Upper lobe of right lung (tissue), 1 donor: ENCODE measurements around the gene SSU72. TPM values are rescaled to one million over a fixed set of nuclear protein-coding genes. Genes with fewer than 3 reads are reported as not detected.

ENCODE experiments used
- ATAC-seq: fragments of 200-7000 bp; cut with Tn5 transposase; one replicate; pipeline ENCODE4 v1.9.1; 2020; ENCODE audit warnings: mild to moderate bottlenecking, moderate library complexity
- DNase-seq: peaks from one replicate; pipeline ENCODE4 v3.0.0-alpha.2; 2020
- H3K27ac ChIP-seq: fragments of 200-600 bp; one replicate; pipeline ENCODE4 v1.8.0; 2022
- H3K27me3 ChIP-seq: fragments of 200-600 bp; one replicate; pipeline ENCODE4 v1.8.0; 2022; ENCODE audit warnings: mild to moderate bottlenecking
- H3K36me3 ChIP-seq: fragments of 200-600 bp; one replicate; pipeline ENCODE4 v1.8.0; 2022
- H3K4me1 ChIP-seq: fragments of 200-600 bp; one replicate; pipeline ENCODE4 v1.8.0; 2022
- H3K4me3 ChIP-seq: fragments of 200-600 bp; one replicate; pipeline ENCODE4 v1.8.0; 2022; ENCODE audit warnings: mild to moderate bottlenecking
- H3K9me3 ChIP-seq: fragments of 200-600 bp; one replicate; pipeline ENCODE4 v1.8.0; 2022
- intact Hi-C: fragments of 100-400 bp; cut with DNase I; formaldehyde crosslinking; loops from one replicate; pipeline ENCODE4 v1.11.0; 2022
- total RNA-seq: library from RNA; stranded (reverse); fragmentation: NEBNext Ultra II Directional; extraction: Animal tissue kit (Norgen Biotek cat#: 25700); gene quantifications from one replicate; pipeline ENCODE4 v1.2.1, GENCODE V29; 2021
- TF ChIP-seq, protein P1 (sequence below): fragments of 200-600 bp; IDR thresholded peaks from one replicate; pipeline ENCODE4 v1.8.0; 2022; ENCODE audit warnings: antibody characterized with exemption
- donor health status: DM: no; HTN: yes; CAD: no; lungs with severe emphysema.

Gene SSU72
- total RNA-seq, 1 donor from 2014 or later = 125 TPM

DNA sequence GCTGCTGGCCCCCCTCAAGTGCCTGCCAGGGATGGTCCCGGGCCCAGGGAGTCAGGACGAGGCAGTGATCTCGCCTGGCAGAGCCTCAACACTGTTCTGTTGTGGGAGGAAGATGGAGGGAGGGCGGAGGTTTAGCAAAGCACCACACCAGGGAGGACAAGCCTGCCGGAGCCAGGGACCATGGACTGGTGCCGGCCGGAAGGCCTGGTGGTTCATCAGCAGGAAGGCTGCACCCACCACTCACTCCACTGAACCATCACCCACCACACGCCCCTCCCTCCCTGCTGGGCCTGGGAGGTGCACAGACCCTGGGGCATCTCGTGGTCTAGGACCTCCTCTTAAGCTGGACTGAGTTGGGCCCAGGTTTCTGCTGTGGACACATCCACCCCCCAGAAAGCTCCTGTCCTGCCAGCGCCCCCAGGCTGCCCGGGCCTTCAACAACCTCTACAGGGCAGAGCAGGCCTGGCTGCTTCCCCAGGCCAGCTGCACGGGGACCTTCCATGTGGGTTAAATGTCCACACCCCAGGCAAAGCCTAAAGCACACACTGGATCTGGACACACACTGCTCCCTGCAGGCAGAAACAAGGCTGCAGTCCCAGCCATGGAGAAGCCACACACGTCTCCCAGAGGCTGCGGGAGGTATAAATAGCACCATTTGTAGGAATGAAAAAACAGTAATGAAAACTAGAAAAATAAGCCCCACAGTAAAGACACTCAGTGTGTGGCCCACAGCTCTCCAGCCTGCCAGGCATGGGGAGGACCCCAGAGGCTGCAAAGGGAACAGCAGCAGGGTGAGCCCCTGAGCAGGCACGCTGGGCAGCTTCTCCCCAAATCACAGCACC is 23.9 kb downstream of the SSU72 start:
- no peak overlapping the region for H3K4me3 ChIP-seq
- intact Hi-C loops = no loop called here
- TF ChIP-seq, protein P1, sequence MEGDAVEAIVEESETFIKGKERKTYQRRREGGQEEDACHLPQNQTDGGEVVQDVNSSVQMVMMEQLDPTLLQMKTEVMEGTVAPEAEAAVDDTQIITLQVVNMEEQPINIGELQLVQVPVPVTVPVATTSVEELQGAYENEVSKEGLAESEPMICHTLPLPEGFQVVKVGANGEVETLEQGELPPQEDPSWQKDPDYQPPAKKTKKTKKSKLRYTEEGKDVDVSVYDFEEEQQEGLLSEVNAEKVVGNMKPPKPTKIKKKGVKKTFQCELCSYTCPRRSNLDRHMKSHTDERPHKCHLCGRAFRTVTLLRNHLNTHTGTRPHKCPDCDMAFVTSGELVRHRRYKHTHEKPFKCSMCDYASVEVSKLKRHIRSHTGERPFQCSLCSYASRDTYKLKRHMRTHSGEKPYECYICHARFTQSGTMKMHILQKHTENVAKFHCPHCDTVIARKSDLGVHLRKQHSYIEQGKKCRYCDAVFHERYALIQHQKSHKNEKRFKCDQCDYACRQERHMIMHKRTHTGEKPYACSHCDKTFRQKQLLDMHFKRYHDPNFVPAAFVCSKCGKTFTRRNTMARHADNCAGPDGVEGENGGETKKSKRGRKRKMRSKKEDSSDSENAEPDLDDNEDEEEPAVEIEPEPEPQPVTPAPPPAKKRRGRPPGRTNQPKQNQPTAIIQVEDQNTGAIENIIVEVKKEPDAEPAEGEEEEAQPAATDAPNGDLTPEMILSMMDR = peak; percentile 21
- ATAC-seq = no peak
- H3K36me3 ChIP-seq = peaks cover 3% of the 10 kb centered on the region
- H3K4me1 ChIP-seq = no peaks in the 10 kb centered on the region
- H3K27ac ChIP-seq = no peak overlapping the region
- no peaks in the 10 kb centered on the region for H3K27me3 ChIP-seq
- no peaks in the 10 kb centered on the region for H3K9me3 ChIP-seq
- no peak for DNase-seq

DNA sequence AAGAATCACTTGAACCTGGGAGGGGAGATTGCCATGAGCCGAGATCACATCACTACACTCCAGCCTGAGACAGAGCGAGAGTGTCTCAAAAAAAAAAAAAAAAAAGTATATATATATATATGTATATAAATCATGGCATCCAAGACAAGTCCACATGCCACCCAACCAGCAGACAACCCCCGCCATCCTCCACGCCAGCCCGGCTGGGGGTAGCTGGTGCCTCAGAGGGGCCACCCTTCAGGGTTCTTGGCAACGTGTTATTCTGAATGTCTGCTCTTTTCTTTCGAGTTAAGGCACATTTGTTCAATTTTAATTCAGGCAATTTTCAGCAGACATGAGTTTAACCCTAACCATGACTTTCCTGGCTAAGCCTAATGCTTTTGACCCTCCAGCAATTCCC is 24.6 kb downstream of the SSU72 start:
- no peaks in the 10 kb centered on the region for H3K4me1 ChIP-seq
- intact Hi-C loops = no loop called here
- ATAC-seq = no peak
- no peak overlapping the region for H3K4me3 ChIP-seq
- TF ChIP-seq, protein P1 = no peak
- H3K27ac ChIP-seq = no peak overlapping the region
- no peaks in the 10 kb centered on the region for H3K27me3 ChIP-seq
- DNase-seq = no peak
- no peaks in the 10 kb centered on the region for H3K9me3 ChIP-seq
- peaks cover 6% of the 10 kb centered on the region for H3K36me3 ChIP-seq

DNA sequence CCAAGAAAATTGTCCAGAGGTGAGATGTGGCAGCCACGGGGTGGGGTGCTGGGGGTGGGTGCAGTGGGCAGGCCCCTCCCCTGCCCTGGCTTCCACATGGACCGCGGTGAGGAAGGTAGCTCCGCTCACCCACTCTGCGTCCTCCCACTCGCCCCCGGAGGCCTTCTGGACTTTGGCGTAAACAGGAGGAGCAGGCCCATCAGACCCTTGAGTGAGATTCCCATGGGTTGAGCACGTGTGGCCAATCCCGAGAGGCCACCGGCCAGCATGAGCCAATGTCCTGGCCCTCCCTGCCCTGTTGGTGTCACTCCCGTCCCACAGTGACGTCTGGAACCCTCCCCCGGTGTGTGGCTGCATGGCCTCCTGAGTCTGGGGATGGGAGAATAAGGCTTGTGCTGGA is 26.1 kb downstream of the SSU72 start:
- Histone ChIP-seq H3K4me1 (no peaks in the 10 kb centered on the region), H3K4me3 (no peak overlapping the region), H3K9me3 (no peaks in the 10 kb centered on the region), H3K27ac (no peak overlapping the region), H3K27me3 (no peaks in the 10 kb centered on the region), H3K36me3 (peaks cover 6% of the 10 kb centered on the region)
- DNase-seq (no peak), ATAC-seq (peak; percentile 4)
- TF ChIP-seq, protein P1 = no peak
- intact Hi-C loops = no loop called here

DNA sequence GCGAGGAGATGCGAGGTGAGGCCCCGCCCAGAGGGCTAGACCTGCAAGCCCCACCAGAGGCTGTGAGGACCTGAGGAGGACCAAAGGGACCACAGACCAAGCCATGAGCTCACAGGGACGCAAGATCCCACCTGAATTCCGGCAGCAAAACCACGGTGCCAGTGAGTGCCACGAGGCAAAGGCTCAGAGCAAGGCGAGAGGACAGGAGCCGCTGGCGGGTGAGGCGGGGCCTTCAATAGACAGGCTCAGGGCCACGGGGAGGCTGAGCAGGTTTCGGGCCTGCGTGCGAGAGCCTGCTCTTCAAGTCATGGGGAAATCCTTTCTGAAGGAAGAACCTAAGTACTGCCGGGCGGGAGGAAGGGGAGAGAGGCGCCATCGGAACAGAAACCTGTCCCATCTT is 27.2 kb downstream of the SSU72 start:
- Histone ChIP-seq H3K4me3 (no peak overlapping the region), H3K36me3 (peaks cover 16% of the 10 kb centered on the region), H3K27ac (no peak overlapping the region), H3K9me3 (no peaks in the 10 kb centered on the region), H3K27me3 (no peaks in the 10 kb centered on the region), H3K4me1 (no peaks in the 10 kb centered on the region)
- ATAC-seq (no peak), DNase-seq (no peak)
- intact Hi-C loops = no loop called here
- TF ChIP-seq, protein P1 = no peak

DNA sequence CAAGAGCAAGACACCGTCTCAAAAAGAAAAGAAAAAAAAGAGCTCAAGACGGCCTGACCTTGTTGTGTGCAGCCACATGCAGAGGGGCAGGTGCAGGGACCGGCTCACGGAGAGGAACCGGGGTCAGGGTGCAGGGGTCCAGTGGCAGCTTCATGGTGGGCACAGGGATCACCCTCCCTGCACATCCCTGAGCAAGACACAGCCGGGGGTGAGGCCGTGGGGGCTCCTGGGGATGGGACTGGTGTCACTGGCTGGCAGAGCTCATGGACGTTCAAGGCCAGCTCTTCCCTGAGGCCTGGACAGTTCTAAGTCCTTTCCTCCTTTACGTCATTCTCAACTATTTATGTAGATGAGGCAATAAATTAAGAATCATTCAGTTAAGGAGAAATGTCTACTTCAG is 27.7 kb downstream of the SSU72 start:
- Histone ChIP-seq H3K9me3 (no peaks in the 10 kb centered on the region), H3K27me3 (no peaks in the 10 kb centered on the region), H3K27ac (no peak overlapping the region), H3K4me1 (no peaks in the 10 kb centered on the region), H3K36me3 (peaks cover 19% of the 10 kb centered on the region), H3K4me3 (no peak overlapping the region)
- intact Hi-C loops = no loop called here
- DNase-seq (no peak), ATAC-seq (no peak)
- TF ChIP-seq, protein P1 = no peak
